ENCODE measurements around the gene CSE1L.
"Not testable (repeated sequence)": the region's sequence is repeated elsewhere in the genome, so short reads cannot be mapped to it uniquely, and the experiment has no call there.

CSE1L gene

DNA sequence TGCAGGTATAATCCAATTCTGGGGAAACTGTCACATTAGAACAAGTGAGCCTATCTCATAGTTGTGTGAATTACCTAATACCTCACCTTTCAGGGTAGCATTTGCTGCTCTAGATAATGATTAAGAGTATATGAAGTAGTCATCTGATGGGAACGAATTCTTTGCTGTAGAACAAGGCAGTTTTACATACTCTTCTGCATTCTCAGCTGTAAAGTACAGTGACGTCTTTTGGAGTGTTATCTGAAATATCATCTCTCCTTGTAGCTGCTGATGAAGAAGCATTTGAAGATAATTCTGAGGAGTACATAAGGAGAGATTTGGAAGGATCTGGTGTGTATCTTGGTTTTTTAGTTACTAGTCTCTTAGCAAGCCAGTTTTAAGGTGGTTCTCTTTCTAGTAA lies 28.4 kb downstream of the CSE1L start:
- DNase-seq = no peak

- no peak for DNase-seq
Observed at GRCh38 chr20:49078310-49078709, 32.2 kb downstream of the CSE1L start.

- DNase-seq = not testable (repeated sequence)
Observed at GRCh38 chr20:49082295-49082694, 36.2 kb downstream of the CSE1L start.

DNA sequence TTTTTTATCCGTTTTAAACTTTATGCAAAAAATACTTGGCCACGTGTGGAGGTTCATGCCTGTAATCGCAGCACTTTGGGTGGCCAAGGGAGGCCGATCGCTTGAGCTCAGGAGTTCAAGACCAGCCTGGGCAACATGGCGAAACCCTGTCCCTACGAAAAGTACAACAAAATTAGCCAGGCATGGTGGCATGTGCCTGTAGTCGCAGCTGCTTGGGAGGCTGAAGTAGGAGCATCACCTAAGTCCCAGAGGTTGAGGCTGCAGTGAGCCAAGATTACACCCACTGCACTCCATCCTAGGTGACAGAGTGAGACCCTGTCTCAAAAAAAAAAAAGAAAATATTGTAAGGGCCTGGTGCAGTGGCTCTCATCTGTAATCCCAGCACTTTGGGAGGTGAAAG lies 45.0 kb downstream of the CSE1L start:
- DNase-seq = no peak

- DNase-seq = no peak
Observed at GRCh38 chr20:49091762-49092161, 45.6 kb downstream of the CSE1L start.

GRCh38 chr20:49096203-49096730 lies 50.2 kb downstream of the CSE1L start:
- DNase-seq = no peak

DNA sequence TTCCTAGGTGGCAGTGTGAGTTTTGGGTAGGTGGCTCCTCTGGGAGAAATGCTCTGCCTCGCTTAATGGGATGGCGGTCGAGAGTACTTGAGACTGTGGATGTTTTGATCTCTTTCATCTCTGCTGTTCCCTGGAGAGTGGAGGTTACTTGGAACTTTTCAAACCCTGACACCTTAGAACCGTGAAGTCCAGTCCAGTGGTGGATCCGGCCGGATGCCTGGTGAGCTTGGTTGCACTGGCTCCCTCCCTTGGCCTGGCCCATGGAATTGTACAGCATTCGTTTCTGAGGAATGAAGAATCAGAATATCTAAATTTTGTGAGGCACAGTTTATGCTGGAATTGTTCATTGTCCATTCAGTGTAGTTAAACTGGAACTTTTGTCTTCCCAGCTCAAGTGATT lies 51.0 kb downstream of the CSE1L start:
- DNase-seq = no peak

DNA sequence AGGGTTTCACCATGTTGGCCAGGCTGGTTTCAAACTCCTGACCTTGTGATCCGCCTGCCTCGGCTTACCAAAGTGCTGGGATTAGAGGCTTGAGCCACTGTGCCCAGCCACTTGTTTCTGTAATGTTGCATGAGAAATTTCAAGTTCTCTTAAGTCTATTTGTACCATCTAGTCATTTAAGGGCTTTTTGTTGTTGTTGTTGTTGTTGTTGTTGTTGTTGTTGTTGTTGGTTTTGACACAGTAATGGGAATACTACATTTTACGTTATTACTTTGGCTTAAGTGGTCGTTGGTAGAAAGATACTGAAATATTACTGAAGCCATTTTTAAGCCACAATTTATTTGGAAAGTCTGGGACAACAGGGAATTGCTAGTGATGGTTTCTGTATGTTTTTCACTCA lies 52.0 kb downstream of the CSE1L start:
- no peak for DNase-seq

- no peak for DNase-seq
Observed at GRCh38 chr20:49099011-49099410, 52.9 kb downstream of the CSE1L start.

- DNase-seq = not testable (repeated sequence)
Observed at GRCh38 chr20:49100292-49100691, 54.2 kb downstream of the CSE1L start.

DNA sequence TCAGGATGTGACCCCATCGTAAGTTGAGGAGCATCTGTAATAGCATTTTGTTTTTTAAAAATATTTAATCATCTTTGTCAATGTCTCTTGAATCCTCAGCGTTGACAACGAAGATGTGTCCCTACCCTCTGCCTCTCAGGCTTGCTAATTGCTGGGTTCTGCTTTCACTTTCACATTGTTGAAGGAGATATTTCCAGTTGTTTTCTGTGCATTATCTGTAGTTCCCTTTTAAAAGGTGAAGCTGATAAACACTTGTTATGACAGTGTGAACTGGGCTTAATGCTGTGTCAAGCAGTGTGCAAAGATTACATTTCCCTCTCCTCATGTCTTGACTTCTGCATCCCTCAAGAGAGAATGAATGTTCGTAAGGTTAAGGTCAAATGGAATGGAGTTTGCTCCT lies 54.9 kb downstream of the CSE1L start:
- DNase-seq = no peak

- DNase-seq = no peak
Observed at GRCh38 chr20:49103019-49103418, 56.9 kb downstream of the CSE1L start.

GRCh38 chr20:49103647-49104364 lies 57.7 kb downstream of the CSE1L start:
- no peak for DNase-seq

- DNase-seq = no peak
Observed at GRCh38 chr20:49104365-49104648, 58.2 kb downstream of the CSE1L start.

GRCh38 chr20:49104979-49105547 lies 59.0 kb downstream of the CSE1L start:
- not testable (repeated sequence) for DNase-seq

DNA sequence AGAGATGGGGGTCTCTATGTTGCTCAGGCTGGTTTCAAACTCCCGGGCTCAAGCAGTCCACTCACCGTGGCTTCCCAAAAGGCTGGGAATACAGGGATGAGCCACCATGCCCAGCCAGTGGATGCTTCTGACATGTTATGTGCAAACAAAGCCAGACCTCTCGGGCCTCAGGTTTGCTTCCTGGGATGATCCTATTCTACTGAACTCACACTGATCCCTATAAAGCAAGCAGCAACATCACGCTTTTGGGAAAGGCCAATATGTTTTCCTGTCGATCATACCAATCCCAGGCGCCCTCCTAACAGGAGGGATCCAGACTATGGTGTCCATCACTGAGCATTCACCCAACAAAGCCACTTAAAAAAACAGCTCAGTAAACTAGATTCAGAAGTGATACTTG lies 60.2 kb downstream of the CSE1L start:
- DNase-seq = no peak

GRCh38 chr20:49110767-49111694 lies 64.9 kb downstream of the CSE1L start:
- DNase-seq = no peak

DNA sequence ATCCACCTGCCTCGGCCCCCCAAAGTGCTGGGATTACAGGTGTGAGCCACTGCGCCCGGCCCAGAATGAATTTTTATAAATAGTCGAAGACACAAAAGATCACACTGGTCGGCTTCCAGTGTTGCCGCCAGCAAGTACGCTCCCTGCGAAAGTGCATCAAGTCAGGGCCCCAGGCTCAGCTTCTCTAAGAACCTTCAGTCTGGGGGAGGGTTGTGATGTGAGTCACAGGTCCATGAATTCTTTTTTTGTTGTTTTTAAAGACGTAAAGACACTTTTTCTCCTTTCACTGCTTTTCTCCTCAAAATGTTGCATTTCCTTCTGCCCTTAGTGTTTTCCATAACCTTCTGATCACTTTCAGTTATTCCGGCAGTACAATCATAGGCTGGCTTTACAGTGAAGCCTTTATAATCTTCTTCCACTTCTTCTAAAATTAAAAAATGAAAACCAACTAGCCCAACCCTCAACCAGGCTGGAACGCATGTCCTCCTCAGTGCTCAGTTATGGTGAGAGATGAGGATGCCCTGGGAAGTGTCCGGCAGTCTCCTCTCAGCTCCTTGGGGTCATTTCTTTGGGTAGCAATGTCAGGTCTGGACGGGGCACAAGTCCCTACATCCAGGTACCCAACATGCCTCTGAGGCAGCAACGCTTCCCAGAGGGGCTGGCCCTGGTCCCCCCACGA lies 66.6 kb downstream of the CSE1L start:
- DNase-seq = no peak

GRCh38 chr20:49115564-49115963 lies 69.5 kb downstream of the CSE1L start:
- DNase-seq = no peak

GRCh38 chr20:49118307-49118706 lies 72.2 kb downstream of the CSE1L start:
- DNase-seq = no peak

DNA sequence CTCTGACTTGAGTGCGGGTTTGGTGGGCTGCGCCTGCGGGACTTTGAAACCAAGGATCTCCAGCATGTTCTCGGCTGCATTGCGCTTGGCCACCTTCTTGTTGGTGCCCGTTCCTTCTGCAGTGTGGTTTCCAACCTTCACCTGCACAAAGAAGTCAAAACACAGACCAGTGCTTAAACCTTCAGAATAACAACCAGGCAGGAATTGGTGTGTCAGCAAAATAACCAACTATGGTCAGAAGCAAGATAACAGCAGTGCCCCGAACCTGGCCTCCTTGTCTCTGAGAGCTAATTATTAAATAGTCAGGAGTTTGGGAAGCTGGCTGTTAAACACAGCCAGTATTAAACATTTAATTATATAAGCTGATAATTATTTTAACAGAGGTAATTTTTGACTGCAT lies 73.9 kb downstream of the CSE1L start:
- DNase-seq = no peak

DNA sequence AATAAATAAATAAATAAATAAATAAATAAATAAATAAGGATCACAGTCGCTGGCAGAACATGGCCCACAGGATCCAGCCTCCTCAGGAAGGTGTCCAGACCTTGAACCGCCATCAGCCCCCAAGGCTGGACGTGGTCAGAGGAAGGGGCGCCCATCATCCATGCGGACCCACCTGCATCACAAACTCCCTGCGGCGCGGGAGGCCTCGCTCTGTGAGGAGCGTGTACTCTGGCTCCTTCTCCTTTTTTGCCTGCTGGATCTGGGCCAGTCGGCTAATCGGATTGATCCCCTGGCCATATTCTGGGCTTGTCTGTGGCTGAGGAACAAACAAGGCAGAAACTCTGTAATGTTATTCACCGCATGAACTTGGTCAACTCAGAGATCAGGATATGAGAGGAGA lies 76.8 kb downstream of the CSE1L start:
- no peak for DNase-seq

- DNase-seq = no peak
Observed at GRCh38 chr20:49123982-49124381, 77.9 kb downstream of the CSE1L start.

Measured in stimulated activated CD4-positive, alpha-beta T cell treated with anti-CD3 and anti-CD28 coated beads, Interleukin-15, amount 100 ng/mL, for 24 hours (primary cell).